ENCODE results near the gene NAALAD2. TPM values are rescaled to one million over a fixed set of nuclear protein-coding genes. Genes with fewer than 3 reads are reported as not detected.
"Not testable (repeated sequence)": the region's sequence is repeated elsewhere in the genome, so short reads cannot be mapped to it uniquely, and the experiment has no call there.

The NAALAD2 gene
- total RNA-seq, 2 experiments from 2014 or later = not detected

- Mint-ChIP-seq H3K4me3 (no peak overlapping the region), H3K4me1 (no peaks in the 10 kb centered on the region), H3K27ac (no peak overlapping the region), H3K9me3 (no peaks in the 10 kb centered on the region), H3K36me3 (ENCODE audit: low read depth) (no peaks in the 10 kb centered on the region), H3K27me3 (peaks cover 19% of the 10 kb centered on the region)
- POLR2A ChIA-PET = no interaction called here
- CTCF ChIA-PET = no interaction called here
- no peak for DNase-seq
These were observed 95.3 kb downstream of the NAALAD2 start for GRCh38 chr11:90229791-90230190.

GRCh38 chr11:90234977-90235376 lies 100.5 kb downstream of the NAALAD2 start:
- Mint-ChIP-seq H3K4me1 (peaks cover 1% of the 10 kb centered on the region), H3K27me3 (peaks cover 17% of the 10 kb centered on the region), H3K36me3 (ENCODE audit: low read depth) (no peaks in the 10 kb centered on the region), H3K9me3 (no peaks in the 10 kb centered on the region), H3K27ac (no peak overlapping the region), H3K4me3 (no peak overlapping the region)
- ChIA-PET POLR2A (no interaction called here), CTCF (interaction anchor here (3.6 kb wide), 1 partner anchor 30 kb away, joined by 9 read pairs; no protein-coding TSS in a partner anchor)
- no peak for DNase-seq

- Mint-ChIP-seq H3K4me1 (peaks cover 7% of the 10 kb centered on the region), H3K27ac (no peak overlapping the region), H3K27me3 (peaks cover 15% of the 10 kb centered on the region), H3K9me3 (no peaks in the 10 kb centered on the region), H3K4me3 (no peak overlapping the region), H3K36me3 (ENCODE audit: low read depth) (no peaks in the 10 kb centered on the region)
- no peak for DNase-seq
- ChIA-PET CTCF (no interaction called here), POLR2A (interaction anchor here (2.7 kb wide), 1 partner anchor 13 kb away, joined by 8 read pairs; the partner anchor contains the start of gene CHORDC1)
These were observed 101.1 kb downstream of the NAALAD2 start for GRCh38 chr11:90235526-90235925.

DNA sequence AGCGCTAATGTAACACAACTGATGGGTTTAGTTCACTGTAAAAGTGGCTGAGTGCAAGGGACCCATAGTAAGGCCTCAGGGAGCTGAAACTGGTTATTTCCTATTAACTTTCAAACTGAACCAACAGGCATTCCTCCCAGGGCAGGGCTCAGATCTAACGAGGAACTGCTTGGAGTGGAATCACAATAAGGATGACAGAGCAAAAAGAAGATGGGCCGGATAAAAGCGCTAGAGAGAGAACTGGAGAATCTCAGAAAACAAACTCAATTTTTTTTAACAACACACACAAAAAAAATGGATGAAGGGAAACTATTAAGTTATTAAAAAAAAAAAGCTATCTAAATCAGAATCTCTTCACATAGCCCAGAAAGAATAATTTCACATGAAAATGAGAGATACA lies 102.5 kb downstream of the NAALAD2 start:
- H3K4me3 Mint-ChIP-seq = no peak overlapping the region
- H3K36me3 Mint-ChIP-seq (ENCODE audit: low read depth) = no peaks in the 10 kb centered on the region
- no peak for DNase-seq
- ChIA-PET CTCF (interaction anchor here (1.2 kb wide), 1 partner anchor 32 kb away, joined by 5 read pairs; no protein-coding TSS in a partner anchor), POLR2A (interaction anchor here (2.7 kb wide), 1 partner anchor 14 kb away, joined by 8 read pairs; the partner anchor contains the start of gene CHORDC1)
- no peak overlapping the region for H3K27ac Mint-ChIP-seq
- peaks cover 9% of the 10 kb centered on the region for H3K4me1 Mint-ChIP-seq
- H3K27me3 Mint-ChIP-seq = peaks cover 6% of the 10 kb centered on the region
- no peaks in the 10 kb centered on the region for H3K9me3 Mint-ChIP-seq

DNA sequence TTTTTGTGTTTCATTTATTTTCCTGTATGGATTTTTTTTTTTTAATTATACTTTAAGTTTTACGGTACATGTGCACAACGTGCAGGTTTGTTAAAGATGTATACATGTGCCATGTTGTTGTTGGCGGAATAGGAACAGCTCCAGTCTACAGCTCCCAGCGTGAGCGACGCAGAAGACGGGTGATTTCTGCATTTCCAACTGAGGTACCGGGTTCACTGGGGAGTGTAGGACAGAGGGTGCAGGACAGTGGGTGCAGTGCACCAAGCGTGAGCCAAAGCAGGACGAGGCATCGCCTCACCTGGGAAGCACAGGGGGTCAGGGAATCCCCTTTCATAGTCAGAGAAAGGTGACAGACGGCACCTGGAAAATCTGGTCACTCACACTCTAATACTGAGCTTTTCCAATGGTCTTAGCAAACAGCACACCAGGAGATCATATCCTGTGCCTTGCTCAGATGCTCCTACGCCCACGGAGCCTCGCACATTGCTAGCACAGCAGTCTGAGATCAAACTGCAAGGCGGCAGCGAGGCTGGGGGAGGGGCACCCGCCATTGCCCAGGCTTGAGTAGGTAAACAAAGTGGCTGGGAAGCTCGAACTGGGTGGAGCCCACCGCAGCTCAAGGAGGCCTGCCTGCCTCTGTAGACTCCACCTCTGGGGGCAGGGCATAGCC lies 105.6 kb downstream of the NAALAD2 start:
- CTCF ChIA-PET = not testable (repeated sequence)

GRCh38 chr11:90241414-90241813 lies 107.0 kb downstream of the NAALAD2 start:
- H3K4me1 Mint-ChIP-seq = peaks cover 9% of the 10 kb centered on the region
- H3K27me3 Mint-ChIP-seq = peaks cover 14% of the 10 kb centered on the region
- no peak overlapping the region for H3K27ac Mint-ChIP-seq
- CTCF ChIA-PET = interaction anchor here (0.7 kb wide), 2 partner anchors 37 to 128 kb away, joined by 3 to 4 read pairs; no protein-coding TSS in a partner anchor
- no peaks in the 10 kb centered on the region for H3K36me3 Mint-ChIP-seq (ENCODE audit: low read depth)
- no peak overlapping the region for H3K4me3 Mint-ChIP-seq
- no peaks in the 10 kb centered on the region for H3K9me3 Mint-ChIP-seq
- POLR2A ChIA-PET = interaction anchor here (2.0 kb wide), 1 partner anchor 18 kb away, joined by 5 read pairs; the partner anchor contains the start of gene CHORDC1
- no peak for DNase-seq

More for the DNA sequence above, 105.6 kb downstream of the NAALAD2 start:
- peaks cover 10% of the 10 kb centered on the region for H3K27me3 Mint-ChIP-seq
- H3K27ac Mint-ChIP-seq; H3K4me3 Mint-ChIP-seq; H3K4me1 Mint-ChIP-seq; H3K9me3 Mint-ChIP-seq; H3K36me3 Mint-ChIP-seq (ENCODE audit: low read depth): not testable (repeated sequence)
- POLR2A ChIA-PET = interaction anchor here (2.0 kb wide), 1 partner anchor 17 kb away, joined by 5 read pairs; the partner anchor contains the start of gene CHORDC1
- DNase-seq = peak; percentile 35

Other genes with a start within 250 kb of the NAALAD2 start
- gene TRIM49D1, start 212.4 kb upstream of the NAALAD2 start, total RNA-seq = not detected
- not detected for gene TRIM49D2, start 210.6 kb upstream of the NAALAD2 start, total RNA-seq
- gene TRIM64, start 168.6 kb upstream of the NAALAD2 start, total RNA-seq = not detected
- not detected for gene TRIM49C, start 103.6 kb upstream of the NAALAD2 start, total RNA-seq
- not detected for gene UBTFL1, start 48.7 kb upstream of the NAALAD2 start, total RNA-seq
- gene CHORDC1, start 88.4 kb downstream of the NAALAD2 start, total RNA-seq = 10 to 100 TPM; 47.1 to 50.7 TPM